HCT116 (cell line): ENCODE data around the gene TMEM178B. TPM values are rescaled to one million over a fixed set of nuclear protein-coding genes. Genes with fewer than 3 reads are reported as not detected.

ENCODE experiments used
- ATAC-seq: fragments of 200-7000 bp; cut with Tn5 transposase; 2 replicates; pipeline ENCODE4 v1.9.1; 2020; ENCODE audit warnings: mild to moderate bottlenecking, moderate library complexity
- BruUV-seq: library from RNA; stranded (reverse); fragments of 400-500 nt; replicated peaks from 2 replicates; lab custom pipeline; 2021; lab: Mats Ljungman, UMichigan
- CTCF ChIA-PET: fragments of 300-600 bp; sonication (Branson Sonifier 250); formaldehyde crosslinking; loops from one replicate; lab custom pipeline; 2021; ENCODE audit warnings: antibody characterized with exemption; lab: Charles Lee
- POLR2A ChIA-PET: fragments of 300-600, 350-600 bp; sonication (Branson Sonifier 250); formaldehyde crosslinking; loops from one replicate; lab custom pipeline; 2021; ENCODE audit warnings: antibody characterized with exemption; lab: Charles Lee
- RAD21 ChIA-PET, 2 experiments: fragments of 300-600 bp; sonication (Branson Sonifier 250); formaldehyde crosslinking; loops; one replicate each; lab custom pipeline; 2023; ENCODE audit warnings: low total read pairs in 2 of 2; ENCODE audit not compliant: uncharacterized antibody in 2 of 2, unreplicated experiment in 2 of 2, low non-redundant PET in 1 of 2; lab: Charles Lee
- DNase-seq: peaks from one replicate; pipeline ENCODE4 v3.0.0-alpha.2; 2010; ENCODE audit warnings: low read depth, low spot score
- H2AFZ ChIP-seq: fragments of 200-600 bp; shearing (Covaris generic), sonication (generic); 2 replicates; pipeline ENCODE4 v1.6.1; 2017; ENCODE audit warnings: low read depth, mixed run types, mixed read lengths, antibody characterized with exemption, low read length; ENCODE audit not compliant: poor library complexity, severe bottlenecking
- H3K27ac ChIP-seq: 2 replicates; pipeline ENCODE4 v1.5.1; 2012; ENCODE audit warnings: low read depth, low read length
- H3K27me3 ChIP-seq: fragments of 200-600 bp; sonication (generic); 2 replicates; pipeline ENCODE4 v1.6.1; 2016; ENCODE audit warnings: mixed run types, low read length, mixed read lengths; ENCODE audit not compliant: insufficient read depth
- H3K36me3 ChIP-seq, 2 experiments: fragments of 200-500 bp in 1 of 2; fragments of 200-600 bp in 1 of 2; sonication (Bioruptor generic) in 1 of 2; sonication (generic) in 1 of 2; 2 replicates each; pipeline versions ENCODE4 v1.5.1 to v1.6.1; 2014 to 2016; ENCODE audit warnings: low read length in 2 of 2, inconsistent platforms in 1 of 2, mixed read lengths in 1 of 2, mixed run types in 1 of 2; ENCODE audit not compliant: insufficient read depth in 2 of 2, control insufficient read depth in 1 of 2
- H3K4me1 ChIP-seq, 2 experiments: fragments of 200-600 bp in 1 of 2; sonication (generic) in 1 of 2; 2 replicates each; pipeline versions ENCODE4 v1.5.1 to v1.6.1; 2012 to 2017; ENCODE audit warnings: low read length in 2 of 2, inconsistent platforms in 1 of 2, mild to moderate bottlenecking in 1 of 2, mixed read lengths in 1 of 2, mixed run types in 1 of 2, moderate library complexity in 1 of 2; ENCODE audit not compliant: insufficient read depth in 2 of 2, control insufficient read depth in 1 of 2
- H3K4me2 ChIP-seq: fragments of 200-600 bp; sonication (generic); 2 replicates; pipeline ENCODE4 v1.6.1; 2017; ENCODE audit warnings: mixed run types, low read length, mixed read lengths
- H3K4me3 ChIP-seq, 2 experiments: fragments of 200-600 bp in 1 of 2; sonication (generic) in 1 of 2; replicated peaks in 1 of 2; 2 replicates each; pipeline ENCODE4 v1.5.1; 2011 to 2016; ENCODE audit warnings: low read length in 2 of 2, control low read depth in 1 of 2, low read depth in 1 of 2, mild to moderate bottlenecking in 1 of 2, mixed read lengths in 1 of 2, mixed run types in 1 of 2
- H3K79me2 ChIP-seq: fragments of 200-600 bp; sonication (generic); 2 replicates; pipeline ENCODE4 v1.6.1; 2017; ENCODE audit warnings: mild to moderate bottlenecking, mixed run types, low read length, moderate library complexity, mixed read lengths; ENCODE audit not compliant: insufficient read depth
- H3K9ac ChIP-seq: fragments of 200-600 bp; sonication (generic); 2 replicates; pipeline ENCODE4 v1.6.1; 2016; ENCODE audit warnings: low read length, mixed read lengths
- H3K9me2 ChIP-seq: fragments of 200-600 bp; sonication (generic), shearing (Covaris generic); 2 replicates; pipeline ENCODE4 v1.6.1; 2017; ENCODE audit warnings: mixed run types, mild to moderate bottlenecking, moderate library complexity; ENCODE audit not compliant: insufficient read depth
- H3K9me3 ChIP-seq, 2 experiments: fragments of 200-500 bp in 1 of 2; fragments of 200-600 bp in 1 of 2; sonication (Bioruptor generic) in 1 of 2; sonication (generic) in 1 of 2; 2 replicates each; pipeline ENCODE4 v1.6.1; 2014 to 2017; ENCODE audit warnings: low read length in 2 of 2, mixed read lengths in 2 of 2, inconsistent platforms in 1 of 2, low read depth in 1 of 2, mild to moderate bottlenecking in 1 of 2, mixed run types in 1 of 2, moderate library complexity in 1 of 2; ENCODE audit not compliant: control insufficient read depth in 1 of 2, insufficient read depth in 1 of 2
- H4K20me1 ChIP-seq: fragments of 200-600 bp; sonication (generic), shearing (Covaris generic); 2 replicates; pipeline ENCODE4 v1.6.1; 2017; ENCODE audit warnings: mixed run types, mild to moderate bottlenecking, moderate library complexity; ENCODE audit not compliant: insufficient read depth
- CBX3 ChIP-seq: IDR thresholded peaks from 2 replicates; pipeline ENCODE4 v1.6.1; 2012; ENCODE audit warnings: low read depth
- CEBPB ChIP-seq: IDR thresholded peaks from 2 replicates; pipeline ENCODE4 v1.6.1; 2012; ENCODE audit warnings: low read depth
- EGR1 ChIP-seq: IDR thresholded peaks from 2 replicates; pipeline ENCODE4 v1.6.1; 2012; ENCODE audit warnings: low read depth
- ELF1 ChIP-seq: IDR thresholded peaks from 2 replicates; pipeline ENCODE4 v1.6.1; 2012; ENCODE audit warnings: low read depth, borderline replicate concordance
- EZH2 ChIP-seq: fragments of 200-600 bp; sonication (generic); IDR thresholded peaks from 2 replicates; pipeline ENCODE4 v1.6.1; 2017; ENCODE audit warnings: antibody characterized with exemption, mixed run types
- EZH2phosphoT487 ChIP-seq: fragments of 200-600 bp; IDR thresholded peaks from 2 replicates; pipeline ENCODE4 v1.6.1; 2018; ENCODE audit warnings: antibody characterized with exemption, borderline replicate concordance
- FOSL1 ChIP-seq: IDR thresholded peaks from 2 replicates; pipeline ENCODE4 v1.6.1; 2012; ENCODE audit warnings: low read depth
- POLR2A ChIP-seq: IDR thresholded peaks from 2 replicates; pipeline ENCODE4 v1.7.0; 2011; ENCODE audit warnings: borderline replicate concordance; ENCODE audit not compliant: insufficient read depth, insufficient read length; ENCODE audit errors: extremely low read depth
- SP1 ChIP-seq: IDR thresholded peaks from 2 replicates; pipeline ENCODE4 v1.6.1; 2012; ENCODE audit warnings: low read depth
- ZFX ChIP-seq: fragments of 450-650 bp; IDR thresholded peaks from 2 replicates; pipeline ENCODE4 v1.6.1; 2017
- ZNF274 ChIP-seq: fragments of 200-500 bp; sonication (Bioruptor generic); IDR thresholded peaks from 2 replicates; pipeline ENCODE4 v1.6.1; 2014; ENCODE audit warnings: mild to moderate bottlenecking, low read depth, low read length, inconsistent platforms
- intact Hi-C: fragments of 100-400 bp; cut with micrococcal nuclease; formaldehyde crosslinking; loops from 2 replicates; pipeline ENCODE4 v1.10.0; 2022
- total RNA-seq: library from RNA; stranded (reverse); gene quantifications from one replicate; pipeline ENCODE4 v1.2.1, GENCODE V29; 2021; ENCODE audit not compliant: unreplicated experiment
- TF ChIP-seq, protein P1 (sequence below): IDR thresholded peaks from 2 replicates; pipeline ENCODE4 v1.6.1; 2011; ENCODE audit warnings: mild to moderate bottlenecking, low read length, moderate library complexity; ENCODE audit not compliant: insufficient replicate concordance; ENCODE audit errors: extremely low read depth
- TF ChIP-seq, protein P2 (sequence below), 3 experiments: fragments of 200-600 bp in 1 of 3; sonication (generic) in 1 of 3; IDR thresholded peaks in 2 of 3; conservative IDR thresholded peaks in 1 of 3; 2 replicates each; pipeline ENCODE4 v1.5.1; 2012 to 2017; ENCODE audit warnings: low read depth in 2 of 3, low read length in 2 of 3, antibody characterized with exemption in 1 of 3, borderline replicate concordance in 1 of 3, control low read depth in 1 of 3, mild to moderate bottlenecking in 1 of 3, mixed read lengths in 1 of 3, mixed run types in 1 of 3, moderate library complexity in 1 of 3; ENCODE audit not compliant: insufficient read depth in 1 of 3
- TF ChIP-seq, protein P3 (sequence below): IDR thresholded peaks from 2 replicates; pipeline ENCODE4 v1.6.1; 2012

The TMEM178B gene
- total RNA-seq, 1 experiment from 2014 or later = 0.02 TPM

DNA sequence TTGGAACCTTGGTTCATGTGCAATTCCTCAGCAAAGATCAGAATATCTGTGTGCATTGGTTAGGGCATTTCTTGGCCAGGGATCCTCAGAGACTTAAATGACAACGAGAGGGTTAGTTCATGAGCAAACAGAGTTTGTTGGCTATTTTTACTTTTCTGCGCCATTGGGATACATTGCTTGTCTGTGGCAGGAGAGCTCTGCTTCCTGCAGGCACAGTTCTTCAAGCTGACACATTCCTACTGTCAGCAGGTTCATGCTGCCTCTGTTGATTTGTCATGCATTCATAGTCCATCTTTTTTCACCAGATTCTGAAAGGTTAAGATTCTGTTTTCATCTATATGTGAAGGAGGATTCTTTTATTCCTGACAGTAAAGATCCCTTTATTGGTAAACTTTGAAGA, 139.4 kb downstream of the TMEM178B start:
- no peaks in the 10 kb centered on the region for H3K36me3 ChIP-seq
- CTCF ChIA-PET = no interaction called here
- RAD21 ChIA-PET = no interaction called here
- POLR2A ChIA-PET = no interaction called here
- ATAC-seq = no peak
- no peaks in the 10 kb centered on the region for H3K79me2 ChIP-seq
- peaks cover 44% of the 10 kb centered on the region for H3K27me3 ChIP-seq
- no peaks in the 10 kb centered on the region for H4K20me1 ChIP-seq
- H3K4me1 ChIP-seq = no peaks in the 10 kb centered on the region
- no peak overlapping the region for H3K4me2 ChIP-seq
- no peak overlapping the region for H3K27ac ChIP-seq
- intact Hi-C loops = no loop called here
- TF ChIP-seq SP1 = no peak
- TF ChIP-seq EZH2 = no peak
- DNase-seq = no peak
- no TSS peak for BruUV-seq
- no peaks in the 10 kb centered on the region for H3K9me2 ChIP-seq
- no peak overlapping the region for H3K9ac ChIP-seq
- no peak overlapping the region for H3K4me3 ChIP-seq
- H3K9me3 ChIP-seq = no peaks in the 10 kb centered on the region
- no peak overlapping the region for H2AFZ ChIP-seq

DNA sequence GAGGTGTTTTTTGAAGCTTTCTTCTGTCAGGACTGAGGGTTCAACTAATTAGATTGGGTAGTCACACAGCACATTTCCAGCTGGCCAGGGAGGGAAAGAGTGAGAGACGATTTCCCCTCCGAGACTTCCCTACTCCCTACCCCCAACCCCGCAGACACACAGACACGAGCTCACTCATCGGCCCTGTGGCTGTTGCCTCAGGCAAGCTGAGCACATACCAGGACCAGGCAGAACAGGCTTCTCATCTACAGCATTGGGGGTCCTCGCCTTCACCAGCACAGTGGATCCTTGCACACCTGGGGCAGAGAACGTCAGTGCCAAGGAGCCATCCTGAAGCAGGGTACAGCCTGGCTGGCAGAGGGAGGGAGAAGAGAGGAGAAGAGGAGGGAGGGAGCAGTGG, 144.1 kb downstream of the TMEM178B start:
- no peak overlapping the region for H2AFZ ChIP-seq
- H3K9me3 ChIP-seq = no peaks in the 10 kb centered on the region
- no peaks in the 10 kb centered on the region for H3K9me2 ChIP-seq
- RAD21 ChIA-PET = no interaction called here
- no TSS peak for BruUV-seq
- no peak for ATAC-seq
- TF ChIP-seq SP1 (no peak), ZFX (no peak), EZH2phosphoT487 (no peak), FOSL1 (no peak), ZNF274 (no peak), CBX3 (no peak), POLR2A (no peak), ELF1 (no peak), CEBPB (no peak), EGR1 (no peak)
- TF ChIP-seq, protein P1, sequence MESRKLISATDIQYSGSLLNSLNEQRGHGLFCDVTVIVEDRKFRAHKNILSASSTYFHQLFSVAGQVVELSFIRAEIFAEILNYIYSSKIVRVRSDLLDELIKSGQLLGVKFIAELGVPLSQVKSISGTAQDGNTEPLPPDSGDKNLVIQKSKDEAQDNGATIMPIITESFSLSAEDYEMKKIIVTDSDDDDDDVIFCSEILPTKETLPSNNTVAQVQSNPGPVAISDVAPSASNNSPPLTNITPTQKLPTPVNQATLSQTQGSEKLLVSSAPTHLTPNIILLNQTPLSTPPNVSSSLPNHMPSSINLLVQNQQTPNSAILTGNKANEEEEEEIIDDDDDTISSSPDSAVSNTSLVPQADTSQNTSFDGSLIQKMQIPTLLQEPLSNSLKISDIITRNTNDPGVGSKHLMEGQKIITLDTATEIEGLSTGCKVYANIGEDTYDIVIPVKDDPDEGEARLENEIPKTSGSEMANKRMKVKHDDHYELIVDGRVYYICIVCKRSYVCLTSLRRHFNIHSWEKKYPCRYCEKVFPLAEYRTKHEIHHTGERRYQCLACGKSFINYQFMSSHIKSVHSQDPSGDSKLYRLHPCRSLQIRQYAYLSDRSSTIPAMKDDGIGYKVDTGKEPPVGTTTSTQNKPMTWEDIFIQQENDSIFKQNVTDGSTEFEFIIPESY = no peak
- TF ChIP-seq, protein P2, sequence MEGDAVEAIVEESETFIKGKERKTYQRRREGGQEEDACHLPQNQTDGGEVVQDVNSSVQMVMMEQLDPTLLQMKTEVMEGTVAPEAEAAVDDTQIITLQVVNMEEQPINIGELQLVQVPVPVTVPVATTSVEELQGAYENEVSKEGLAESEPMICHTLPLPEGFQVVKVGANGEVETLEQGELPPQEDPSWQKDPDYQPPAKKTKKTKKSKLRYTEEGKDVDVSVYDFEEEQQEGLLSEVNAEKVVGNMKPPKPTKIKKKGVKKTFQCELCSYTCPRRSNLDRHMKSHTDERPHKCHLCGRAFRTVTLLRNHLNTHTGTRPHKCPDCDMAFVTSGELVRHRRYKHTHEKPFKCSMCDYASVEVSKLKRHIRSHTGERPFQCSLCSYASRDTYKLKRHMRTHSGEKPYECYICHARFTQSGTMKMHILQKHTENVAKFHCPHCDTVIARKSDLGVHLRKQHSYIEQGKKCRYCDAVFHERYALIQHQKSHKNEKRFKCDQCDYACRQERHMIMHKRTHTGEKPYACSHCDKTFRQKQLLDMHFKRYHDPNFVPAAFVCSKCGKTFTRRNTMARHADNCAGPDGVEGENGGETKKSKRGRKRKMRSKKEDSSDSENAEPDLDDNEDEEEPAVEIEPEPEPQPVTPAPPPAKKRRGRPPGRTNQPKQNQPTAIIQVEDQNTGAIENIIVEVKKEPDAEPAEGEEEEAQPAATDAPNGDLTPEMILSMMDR (IDR thresholded peaks at IDR 0.05 in 2 of 3, conservative IDR thresholded peaks at IDR 0.05 in 1 of 3; ENCODE audit: borderline replicate concordance in 1 of 3, insufficient read depth in 1 of 3, low read depth in 2 of 3, low read length in 2 of 3) = no peak
- TF ChIP-seq, protein P3, sequence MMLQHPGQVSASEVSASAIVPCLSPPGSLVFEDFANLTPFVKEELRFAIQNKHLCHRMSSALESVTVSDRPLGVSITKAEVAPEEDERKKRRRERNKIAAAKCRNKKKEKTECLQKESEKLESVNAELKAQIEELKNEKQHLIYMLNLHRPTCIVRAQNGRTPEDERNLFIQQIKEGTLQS = no peak
- TF ChIP-seq, all 23 proteins: peak for 0
- DNase-seq = no peak
- H3K27ac ChIP-seq = no peak overlapping the region
- intact Hi-C loops = no loop called here
- no peak overlapping the region for H3K4me3 ChIP-seq
- H3K4me2 ChIP-seq = no peak overlapping the region
- H3K36me3 ChIP-seq = no peaks in the 10 kb centered on the region
- ChIA-PET CTCF (no interaction called here), POLR2A (no interaction called here)
- peaks cover 24% of the 10 kb centered on the region for H3K27me3 ChIP-seq
- no peaks in the 10 kb centered on the region for H3K4me1 ChIP-seq
- no peaks in the 10 kb centered on the region for H3K79me2 ChIP-seq
- no peak overlapping the region for H3K9ac ChIP-seq
- H4K20me1 ChIP-seq = no peaks in the 10 kb centered on the region
